H1 (cell line): ENCODE data around the gene CHRNG.

Source experiments
- ATF3 ChIP-seq: IDR thresholded peaks from 2 replicates; pipeline ENCODE4 v1.6.1; 2011; ENCODE audit warnings: low read depth, mild to moderate bottlenecking, low read length; ENCODE audit not compliant: insufficient read depth
- KDM5A ChIP-seq: fragments of 200-600 bp; IDR thresholded peaks from 2 replicates; pipeline ENCODE4 v1.7.1; 2012; ENCODE audit warnings: mild to moderate bottlenecking, low read length, inconsistent platforms, mixed read lengths
- ZNF274 ChIP-seq: IDR thresholded peaks from 2 replicates; pipeline ENCODE4 v1.7.0; 2012; ENCODE audit warnings: low read length, borderline replicate concordance; ENCODE audit errors: extremely low read depth

- TF ChIP-seq ATF3: no peak
- TF ChIP-seq ZNF274: no peak
- TF ChIP-seq KDM5A: no peak
Measured at GRCh38 chr2:232511336-232511890, 28.1 kb upstream of the CHRNG start.
